Fibroblast of lung (primary cell): ENCODE data around the gene TSHZ2. TPM values are rescaled to one million over a fixed set of nuclear protein-coding genes. Genes with fewer than 3 reads are reported as not detected.
A peak's percentile ranks its signal among the peaks of the same experiment; 100 is the strongest.

Experiments used
- DNase-seq, 2 donors: peaks; one replicate each; pipeline versions ENCODE4 v3.0.0 to v3.0.0-alpha.2; 2010; ENCODE audit warnings: low read depth in 2 of 2
- H2AFZ ChIP-seq: 2 replicates; pipeline ENCODE4 v1.5.1; 2012; ENCODE audit warnings: low read length, control low read depth, inconsistent platforms
- H3K27ac ChIP-seq: 2 replicates; pipeline ENCODE4 v1.5.1; 2011; ENCODE audit warnings: low read length, control low read depth; ENCODE audit not compliant: insufficient read depth
- H3K27me3 ChIP-seq: 2 replicates; pipeline ENCODE4 v1.5.1; 2011; ENCODE audit warnings: mild to moderate bottlenecking, low read length; ENCODE audit not compliant: control insufficient read depth, insufficient read depth
- H3K36me3 ChIP-seq: 2 replicates; pipeline ENCODE4 v1.5.1; 2011; ENCODE audit warnings: low read length; ENCODE audit not compliant: control insufficient read depth, insufficient read depth
- H3K4me1 ChIP-seq: 2 replicates; pipeline ENCODE4 v1.5.1; 2011; ENCODE audit warnings: low read length; ENCODE audit not compliant: control insufficient read depth, insufficient read depth; ENCODE audit errors: extremely low read depth
- H3K4me2 ChIP-seq: 2 replicates; pipeline ENCODE4 v1.5.1; 2011; ENCODE audit warnings: low read length, control low read depth; ENCODE audit not compliant: insufficient read depth; ENCODE audit errors: extremely low read depth
- H3K4me3 ChIP-seq, 4 experiments: fragments of 200-600 bp in 1 of 4; sonication (generic) in 1 of 4; replicated peaks in 1 of 4; 2 replicates each; pipeline ENCODE4 v1.5.1; 2011 to 2016; ENCODE audit warnings: low read length in 4 of 4, low read depth in 3 of 4, mild to moderate bottlenecking in 3 of 4, control low read depth in 2 of 4, inconsistent platforms in 1 of 4, mixed read lengths in 1 of 4; ENCODE audit not compliant: insufficient read depth in 1 of 4; ENCODE audit errors: control extremely low read depth in 1 of 4
- H3K79me2 ChIP-seq: 2 replicates; pipeline ENCODE4 v1.5.1; 2012; ENCODE audit warnings: mild to moderate bottlenecking, low read length, inconsistent platforms; ENCODE audit not compliant: control insufficient read depth, insufficient read depth
- H3K9ac ChIP-seq: 2 replicates; pipeline ENCODE4 v1.5.1; 2011; ENCODE audit warnings: mild to moderate bottlenecking, low read length, control low read depth; ENCODE audit not compliant: insufficient read depth
- H3K9me3 ChIP-seq: 2 replicates; pipeline ENCODE4 v1.5.1; 2012; ENCODE audit warnings: low read depth, low read length; ENCODE audit not compliant: control insufficient read depth, insufficient read depth
- H4K20me1 ChIP-seq: 2 replicates; pipeline ENCODE4 v1.5.1; 2011; ENCODE audit warnings: low read length; ENCODE audit not compliant: control insufficient read depth, insufficient read depth; ENCODE audit errors: extremely low read depth
- EZH2 ChIP-seq: IDR thresholded peaks from 2 replicates; pipeline ENCODE4 v1.5.1; 2012; ENCODE audit warnings: low read length, control low read depth, mild to moderate bottlenecking; ENCODE audit errors: missing control alignments
- polyA plus RNA-seq, 2 donors: library from polyadenylated mRNA; depleted of rRNA in 1 of 2; stranded (reverse) in 1 of 2; unstranded in 1 of 2; fragments of >200 nt; gene quantifications; 2 replicates each; pipeline ENCODE4 v1.2.1, GENCODE V29; 2011 to 2012; ENCODE audit warnings: missing spikeins in 1 of 2
- total RNA-seq: library from RNA; depleted of rRNA; stranded (reverse); fragments of >200 nt; gene quantifications from 2 replicates; pipeline ENCODE4 v1.2.1, GENCODE V29; 2014
- TF ChIP-seq, protein P1 (sequence below), 2 donors: IDR thresholded peaks in 1 of 2; conservative IDR thresholded peaks in 1 of 2; 1 replicate in 1 of 2; 2 replicates in 1 of 2; pipeline ENCODE4 v1.5.1; 2011 to 2012; ENCODE audit warnings: low read length in 2 of 2, control low read depth in 1 of 2, inconsistent platforms in 1 of 2, low read depth in 1 of 2, mild to moderate bottlenecking in 1 of 2

Gene TSHZ2
- total and polyA plus RNA-seq, 2 donors (not counting 1 experiment from before 2014, with no cell fraction given), result 0.15 to 2.6 TPM

DNA sequence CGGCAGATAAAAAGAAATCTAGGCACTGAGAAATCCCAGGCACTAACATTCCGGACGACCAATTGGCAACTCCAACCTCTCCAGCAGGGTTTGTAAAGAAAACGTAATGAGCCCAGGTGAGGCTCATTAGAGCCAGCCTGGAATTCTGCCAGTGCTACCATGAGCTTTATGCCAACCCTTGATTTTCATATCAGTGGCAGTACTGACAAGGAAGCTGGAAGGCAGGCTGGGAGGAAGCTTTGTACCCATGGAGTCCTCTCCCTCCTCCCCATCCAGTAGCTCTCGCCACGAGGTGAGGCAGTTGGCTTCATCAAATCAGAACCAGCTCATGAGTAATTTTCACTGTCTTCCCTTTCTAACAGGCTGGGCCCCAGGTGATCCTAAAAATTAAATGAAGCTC, 371.3 kb downstream of the TSHZ2 start:
- no peak overlapping the region for H3K27ac ChIP-seq
- TF ChIP-seq, protein P1, sequence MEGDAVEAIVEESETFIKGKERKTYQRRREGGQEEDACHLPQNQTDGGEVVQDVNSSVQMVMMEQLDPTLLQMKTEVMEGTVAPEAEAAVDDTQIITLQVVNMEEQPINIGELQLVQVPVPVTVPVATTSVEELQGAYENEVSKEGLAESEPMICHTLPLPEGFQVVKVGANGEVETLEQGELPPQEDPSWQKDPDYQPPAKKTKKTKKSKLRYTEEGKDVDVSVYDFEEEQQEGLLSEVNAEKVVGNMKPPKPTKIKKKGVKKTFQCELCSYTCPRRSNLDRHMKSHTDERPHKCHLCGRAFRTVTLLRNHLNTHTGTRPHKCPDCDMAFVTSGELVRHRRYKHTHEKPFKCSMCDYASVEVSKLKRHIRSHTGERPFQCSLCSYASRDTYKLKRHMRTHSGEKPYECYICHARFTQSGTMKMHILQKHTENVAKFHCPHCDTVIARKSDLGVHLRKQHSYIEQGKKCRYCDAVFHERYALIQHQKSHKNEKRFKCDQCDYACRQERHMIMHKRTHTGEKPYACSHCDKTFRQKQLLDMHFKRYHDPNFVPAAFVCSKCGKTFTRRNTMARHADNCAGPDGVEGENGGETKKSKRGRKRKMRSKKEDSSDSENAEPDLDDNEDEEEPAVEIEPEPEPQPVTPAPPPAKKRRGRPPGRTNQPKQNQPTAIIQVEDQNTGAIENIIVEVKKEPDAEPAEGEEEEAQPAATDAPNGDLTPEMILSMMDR (conservative IDR thresholded peaks at IDR 0.05 in 1 of 2, IDR thresholded peaks at IDR 0.05 in 1 of 2; ENCODE audit: low read depth in 1 of 2, low read length in 2 of 2), result no peak
- no peak for TF ChIP-seq EZH2
- H3K9ac ChIP-seq, result no peak overlapping the region
- H3K36me3 ChIP-seq, result no peaks in the 10 kb centered on the region
- no peak overlapping the region for H3K4me2 ChIP-seq
- no peak overlapping the region for H2AFZ ChIP-seq
- H3K4me1 ChIP-seq, result no peaks in the 10 kb centered on the region
- no peak for DNase-seq
- no peaks in the 10 kb centered on the region for H3K79me2 ChIP-seq
- no peaks in the 10 kb centered on the region for H3K9me3 ChIP-seq
- no peaks in the 10 kb centered on the region for H3K27me3 ChIP-seq
- H3K4me3 ChIP-seq, result no peak overlapping the region
- no peaks in the 10 kb centered on the region for H4K20me1 ChIP-seq

DNA sequence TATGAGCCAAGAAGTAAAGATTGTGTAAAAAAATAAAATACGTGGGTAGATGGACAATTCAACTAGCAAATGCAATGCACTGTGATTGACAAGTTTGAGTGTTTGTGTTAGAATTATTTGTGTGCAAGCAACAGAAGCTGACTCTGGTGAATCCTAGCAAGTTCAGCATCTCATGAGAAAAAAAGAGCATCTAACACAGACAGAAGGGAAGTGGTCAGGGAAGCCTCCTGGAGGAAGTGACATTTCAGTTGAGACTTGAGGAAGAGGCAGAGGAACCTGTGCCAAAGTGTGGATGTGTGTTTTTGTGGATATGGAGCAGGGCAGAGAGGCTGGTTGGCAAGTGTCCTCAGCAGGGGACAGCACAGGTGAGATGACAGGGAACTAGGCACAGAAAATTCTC, 372.7 kb downstream of the TSHZ2 start:
- H3K79me2 ChIP-seq, result no peaks in the 10 kb centered on the region
- DNase-seq, result no peak
- H3K36me3 ChIP-seq, result no peaks in the 10 kb centered on the region
- no peaks in the 10 kb centered on the region for H3K4me1 ChIP-seq
- no peak overlapping the region for H3K27ac ChIP-seq
- no peaks in the 10 kb centered on the region for H4K20me1 ChIP-seq
- no peaks in the 10 kb centered on the region for H3K27me3 ChIP-seq
- no peaks in the 10 kb centered on the region for H3K9me3 ChIP-seq
- no peak overlapping the region for H3K4me2 ChIP-seq
- H3K9ac ChIP-seq, result no peak overlapping the region
- H3K4me3 ChIP-seq, result no peak overlapping the region
- TF ChIP-seq EZH2, result no peak
- TF ChIP-seq, protein P1 (conservative IDR thresholded peaks at IDR 0.05 in 1 of 2, IDR thresholded peaks at IDR 0.05 in 1 of 2; ENCODE audit: low read depth in 1 of 2, low read length in 2 of 2), result no peak
- H2AFZ ChIP-seq, result no peak overlapping the region

DNA sequence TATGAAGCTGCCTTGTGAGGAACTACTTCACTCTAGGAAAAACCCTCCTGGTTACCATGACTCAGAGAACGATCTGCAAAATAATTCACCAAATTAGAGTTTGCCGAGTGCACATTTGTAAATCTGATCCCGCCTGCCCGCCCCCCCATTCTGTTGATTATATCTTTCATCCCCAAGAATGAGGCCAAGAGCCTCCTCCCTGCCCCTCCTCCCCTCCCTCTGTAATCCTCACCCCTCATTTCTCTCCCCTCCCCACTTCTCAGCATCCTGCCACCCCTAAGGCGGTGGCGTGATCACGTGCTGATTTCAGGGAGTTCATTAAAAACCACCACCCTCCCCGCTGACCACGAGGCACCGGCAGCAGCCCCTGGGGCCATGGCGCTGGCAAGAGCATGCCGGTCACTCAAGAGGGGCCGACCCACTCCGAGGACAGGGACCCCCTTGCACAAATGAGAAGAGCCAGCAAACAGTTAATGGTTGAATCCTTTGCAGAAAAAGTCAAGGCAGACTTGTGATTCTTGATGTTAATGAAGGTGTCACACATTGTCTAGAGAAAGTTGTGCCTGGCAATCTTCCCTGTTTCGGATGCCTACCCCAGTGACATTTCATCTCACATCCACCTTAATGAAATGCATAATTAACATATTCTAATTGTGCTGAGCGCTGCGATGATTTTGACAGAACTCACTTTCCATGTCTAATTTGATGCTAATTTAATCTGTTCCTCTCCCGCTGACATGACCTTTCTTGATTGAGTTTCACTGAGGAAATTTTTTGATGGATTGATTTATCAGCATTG, 373.6 kb downstream of the TSHZ2 start:
- H3K4me1 ChIP-seq, result no peaks in the 10 kb centered on the region
- H3K27me3 ChIP-seq, result no peaks in the 10 kb centered on the region
- no peak overlapping the region for H3K4me2 ChIP-seq
- TF ChIP-seq EZH2, result no peak
- TF ChIP-seq, protein P1 (conservative IDR thresholded peaks at IDR 0.05 in 1 of 2, IDR thresholded peaks at IDR 0.05 in 1 of 2; ENCODE audit: low read depth in 1 of 2, low read length in 2 of 2), result no peak
- H3K27ac ChIP-seq, result no peak overlapping the region
- H4K20me1 ChIP-seq, result no peaks in the 10 kb centered on the region
- H3K36me3 ChIP-seq, result no peaks in the 10 kb centered on the region
- H3K9ac ChIP-seq, result no peak overlapping the region
- no peaks in the 10 kb centered on the region for H3K79me2 ChIP-seq
- no peak overlapping the region for H3K4me3 ChIP-seq
- DNase-seq, result peak in 1 of 2 donors; percentile 32
- no peaks in the 10 kb centered on the region for H3K9me3 ChIP-seq
- no peak overlapping the region for H2AFZ ChIP-seq
